Measurements from ENCODE around the gene BOD1L2. TPM values are rescaled to one million over a fixed set of nuclear protein-coding genes. Genes with fewer than 3 reads are reported as not detected.

Gene BOD1L2
- total RNA-seq: not detected in 2 replicates

GRCh38 chr18:57146956-57147636 lies at the start of gene BOD1L2:
Gene BOD1L2, plus strand, starts transcription at chr18:57147087. Its CDS starts 226 bp downstream, at chr18:57147313.

Other genes with a start within 250 kb of the BOD1L2 start
- gene ST8SIA3, start 205.5 kb downstream of the BOD1L2 start, total RNA-seq: not detected in 2 replicates

Measured in uterine smooth muscle cell (primary cell).